ENCODE results near the gene LIN7A.

- TF ChIP-seq POLR2A (IDR thresholded peaks at IDR 0.05) (no peak), POLR2AphosphoS5 (IDR thresholded peaks at IDR 0.05) (no peak), CTCF (IDR thresholded peaks at IDR 0.05) (no peak)
These were observed 68.5 kb downstream of the LIN7A start for GRCh38 chr12:80869264-80869663.
